GM23248 (cell line): ENCODE data around the gene CCL7. TPM values are rescaled to one million over a fixed set of nuclear protein-coding genes. Genes with fewer than 3 reads are reported as not detected.

Experiments used
- DNase-seq: peaks from one replicate; pipeline ENCODE4 v3.0.0-alpha.2; 2015
- H2AFZ ChIP-seq: fragments of 200-600 bp; sonication (generic); 2 replicates; pipeline ENCODE4 v1.6.1; 2016; ENCODE audit warnings: antibody characterized with exemption
- H3F3A ChIP-seq: fragments of 200-600 bp; sonication (generic); 2 replicates; pipeline ENCODE4 v1.6.1; 2016; ENCODE audit warnings: mild to moderate bottlenecking, antibody characterized with exemption, mixed run types; ENCODE audit not compliant: insufficient read depth
- H3K27ac ChIP-seq: fragments of 200-600 bp; sonication (generic); 2 replicates; pipeline ENCODE4 v1.5.1; 2016; ENCODE audit warnings: mild to moderate bottlenecking
- H3K27me3 ChIP-seq: fragments of 200-600 bp; sonication (generic); replicated peaks from 2 replicates; pipeline ENCODE4 v1.6.1; 2016; ENCODE audit warnings: mild to moderate bottlenecking; ENCODE audit not compliant: insufficient read depth
- H3K36me3 ChIP-seq: fragments of 200-600 bp; sonication (generic); 2 replicates; pipeline ENCODE4 v1.6.1; 2016; ENCODE audit warnings: low read depth, mild to moderate bottlenecking
- H3K4me1 ChIP-seq: fragments of 200-600 bp; sonication (generic); 2 replicates; pipeline ENCODE4 v1.6.1; 2016; ENCODE audit warnings: mild to moderate bottlenecking; ENCODE audit not compliant: insufficient read depth
- H3K4me2 ChIP-seq: fragments of 200-600 bp; sonication (generic); one replicate; pipeline ENCODE4 v1.6.1; 2016; ENCODE audit warnings: mild to moderate bottlenecking; ENCODE audit not compliant: unreplicated experiment
- H3K4me3 ChIP-seq: fragments of 200-600 bp; sonication (generic); 2 replicates; pipeline ENCODE4 v1.5.1; 2016; ENCODE audit warnings: mild to moderate bottlenecking
- H3K79me2 ChIP-seq: fragments of 200-600 bp; sonication (generic); 2 replicates; pipeline ENCODE4 v1.6.1; 2016; ENCODE audit warnings: mild to moderate bottlenecking; ENCODE audit not compliant: insufficient read depth
- H3K9ac ChIP-seq: fragments of 200-600 bp; sonication (generic); 2 replicates; pipeline ENCODE4 v1.6.1; 2016; ENCODE audit warnings: mild to moderate bottlenecking
- H3K9me2 ChIP-seq: fragments of 200-600 bp; sonication (generic); 2 replicates; pipeline ENCODE4 v1.6.1; 2016; ENCODE audit warnings: mixed run types, mild to moderate bottlenecking, moderate library complexity; ENCODE audit not compliant: insufficient read depth
- H3K9me3 ChIP-seq: fragments of 200-600 bp; sonication (generic); one replicate; pipeline ENCODE4 v1.6.1; 2017; ENCODE audit warnings: low read depth
- H4K20me1 ChIP-seq: fragments of 200-600 bp; sonication (generic); 2 replicates; pipeline ENCODE4 v1.6.0; 2016; ENCODE audit not compliant: insufficient read depth
- EZH2 ChIP-seq: fragments of 200-600 bp; sonication (generic); IDR thresholded peaks from 2 replicates; pipeline ENCODE4 v1.6.1; 2018; ENCODE audit warnings: antibody characterized with exemption, mild to moderate bottlenecking; ENCODE audit not compliant: insufficient read depth, poor library complexity, severe bottlenecking
- EZH2phosphoT487 ChIP-seq: fragments of 200-600 bp; sonication (generic); IDR thresholded peaks from 2 replicates; pipeline ENCODE4 v1.6.1; 2018; ENCODE audit warnings: antibody characterized with exemption, moderate library complexity, mild to moderate bottlenecking, low read depth; ENCODE audit not compliant: insufficient read depth
- WGBS, 2 experiments: methylation state at CpG; one replicate each; pipeline ENCODE4 v1.1.6; 2015 to 2017; ENCODE audit warnings: low lambda C conversion rate in 2 of 2, low coverage in 1 of 2; ENCODE audit errors: missing lambda C conversion rate in 2 of 2; 5-methylcytosine and 5-hydroxymethylcytosine counted together
- in situ Hi-C: fragments of 300-500 bp; cut with MboI; formaldehyde crosslinking; loops from 2 replicates; pipeline ENCODE4 v1.15.0; 2020
- polyA plus RNA-seq: library from polyadenylated mRNA; unstranded; fragments of >200 nt; fragmentation: Nextera tagmentation; extraction: Ambion mirVana; gene quantifications from 2 replicates; pipeline ENCODE4 v1.2.1, GENCODE V29; 2016
- total RNA-seq: library from RNA; depleted of rRNA; stranded (reverse); fragments of >200 nt; shearing (Covaris generic); gene quantifications from 2 replicates; pipeline ENCODE4 v1.2.3, GENCODE V29; 2014

The CCL7 gene
- total and polyA plus RNA-seq, 2 experiments from 2014 or later = 2.4 to 4.9 TPM

- peak; percentile 77 for DNase-seq
- peak overlapping the region; percentile 78 for H3K4me3 ChIP-seq
- in situ Hi-C loops = no loop called here
Measured at GRCh38 chr17:34252095-34252443, 18.0 kb upstream of the CCL7 start.

GRCh38 chr17:34252444-34253138 lies 17.4 kb upstream of the CCL7 start:
- Histone ChIP-seq H3K27ac (peak overlapping the region; percentile 95), H3K9me3 (no peaks in the 10 kb centered on the region), H3K4me1 (peaks cover 75% of the 10 kb centered on the region), H3K4me3 (peak overlapping the region; percentile 78), H3K27me3 (no peaks in the 10 kb centered on the region), H4K20me1 (no peaks in the 10 kb centered on the region), H3K36me3 (no peaks in the 10 kb centered on the region), H2AFZ (0 out of 2 replicates have a peak overlapping the region, but pooled peaks have one; percentile 10), H3K9me2 (no peaks in the 10 kb centered on the region), H3K9ac (peak overlapping the region; percentile 65), H3F3A (peaks cover 79% of the 10 kb centered on the region), H3K4me2 (peak overlapping the region; percentile 77), H3K79me2 (no peaks in the 10 kb centered on the region)
- 1 to 3% methylated on average over 6 of the region's 6 CpGs for WGBS, 2 experiments
- in situ Hi-C loops = no loop called here
- DNase-seq = peak; percentile 88
- TF ChIP-seq EZH2phosphoT487 = no peak
- no peak for TF ChIP-seq EZH2

More at GRCh38 chr17:34252095-34252443, 18.0 kb upstream of the CCL7 start:
- H3K27ac ChIP-seq = peak overlapping the region; percentile 95
- H3K4me1 ChIP-seq = peaks cover 75% of the 10 kb centered on the region
- WGBS, 2 experiments = 14 to 25% methylated on average over 5 of the region's 5 CpGs
- H3F3A ChIP-seq = peaks cover 74% of the 10 kb centered on the region
- no peaks in the 10 kb centered on the region for H3K79me2 ChIP-seq
- H3K9me2 ChIP-seq = no peaks in the 10 kb centered on the region
- peak overlapping the region; percentile 77 for H3K4me2 ChIP-seq
- no peaks in the 10 kb centered on the region for H3K9me3 ChIP-seq
- H3K27me3 ChIP-seq = no peaks in the 10 kb centered on the region
- H4K20me1 ChIP-seq = no peaks in the 10 kb centered on the region
- no peaks in the 10 kb centered on the region for H3K36me3 ChIP-seq
- 0 out of 2 replicates have a peak overlapping the region, but pooled peaks have one; percentile 10 for H2AFZ ChIP-seq
- peak overlapping the region; percentile 65 for H3K9ac ChIP-seq
- TF ChIP-seq EZH2 (no peak), EZH2phosphoT487 (no peak)

GRCh38 chr17:34253139-34253525 lies 16.9 kb upstream of the CCL7 start:
- H3K4me1 ChIP-seq = peaks cover 71% of the 10 kb centered on the region
- H3K27me3 ChIP-seq = no peaks in the 10 kb centered on the region
- no peaks in the 10 kb centered on the region for H3K79me2 ChIP-seq
- H3K9me2 ChIP-seq = no peaks in the 10 kb centered on the region
- H2AFZ ChIP-seq = no peak overlapping the region
- peak; percentile 55 for DNase-seq
- peak overlapping the region; percentile 65 for H3K9ac ChIP-seq
- H3K4me3 ChIP-seq = peak overlapping the region; percentile 78
- no peaks in the 10 kb centered on the region for H3K9me3 ChIP-seq
- no peaks in the 10 kb centered on the region for H3K36me3 ChIP-seq
- TF ChIP-seq EZH2 = no peak
- no peak for TF ChIP-seq EZH2phosphoT487
- in situ Hi-C loops = no loop called here
- no peaks in the 10 kb centered on the region for H4K20me1 ChIP-seq
- H3K27ac ChIP-seq = peak overlapping the region; percentile 95
- peaks cover 83% of the 10 kb centered on the region for H3F3A ChIP-seq
- peak overlapping the region; percentile 77 for H3K4me2 ChIP-seq
- WGBS, 2 experiments = 28 to 35% methylated on average over 3 of the region's 3 CpGs

GRCh38 chr17:34254146-34254545 lies 15.9 kb upstream of the CCL7 start:
- peak; percentile 89 for DNase-seq

More at GRCh38 chr17:34254146-34254545, 15.9 kb upstream of the CCL7 start:
- Histone ChIP-seq H3K36me3 (no peaks in the 10 kb centered on the region), H2AFZ (no peak overlapping the region), H3K27me3 (no peaks in the 10 kb centered on the region), H3K4me2 (peak overlapping the region; percentile 77), H3K4me1 (peaks cover 67% of the 10 kb centered on the region), H3K9me3 (no peaks in the 10 kb centered on the region), H3K4me3 (peak overlapping the region; percentile 78), H3K9me2 (no peaks in the 10 kb centered on the region), H3K27ac (peak overlapping the region; percentile 95), H3K9ac (peak overlapping the region; percentile 65), H3K79me2 (no peaks in the 10 kb centered on the region), H4K20me1 (no peaks in the 10 kb centered on the region), H3F3A (peaks cover 84% of the 10 kb centered on the region)
- no peak for TF ChIP-seq EZH2phosphoT487
- no peak for TF ChIP-seq EZH2
- 0% methylated on average over 3 of the region's 3 CpGs for WGBS, 2 experiments
- in situ Hi-C loops = no loop called here
